Neural progenitor cell (in vitro differentiated cells): ENCODE data around the gene LGSN. TPM values are rescaled to one million over a fixed set of nuclear protein-coding genes. Genes with fewer than 3 reads are reported as not detected.
"Not testable (repeated sequence)": the region's sequence is repeated elsewhere in the genome, so short reads cannot be mapped to it uniquely, and the experiment has no call there.

Experiments
- DNase-seq: peaks from one replicate; pipeline ENCODE4 v3.0.0-alpha.2; 2016; ENCODE audit warnings: low spot score
- H2AFZ ChIP-seq: fragments of 200-600 bp; sonication (generic); replicated peaks from 2 replicates; pipeline ENCODE4 v1.6.1; 2016; ENCODE audit warnings: antibody characterized with exemption
- H3F3A ChIP-seq: fragments of 200-600 bp; sonication (generic); 2 replicates; pipeline ENCODE4 v1.6.1; 2016; ENCODE audit warnings: antibody characterized with exemption, low read depth
- H3K27ac ChIP-seq: fragments of 200-600 bp; sonication (generic); 2 replicates; pipeline ENCODE4 v1.5.1; 2016; ENCODE audit warnings: mild to moderate bottlenecking
- H3K27me3 ChIP-seq: fragments of 200-600 bp; sonication (generic); 2 replicates; pipeline ENCODE4 v1.6.1; 2016; ENCODE audit warnings: mild to moderate bottlenecking, moderate library complexity
- H3K36me3 ChIP-seq: fragments of 200-600 bp; sonication (generic); 2 replicates; pipeline ENCODE4 v1.5.1; 2016
- H3K4me1 ChIP-seq: fragments of 200-600 bp; sonication (generic); 2 replicates; pipeline ENCODE4 v1.6.1; 2016; ENCODE audit warnings: mixed run types
- H3K4me2 ChIP-seq: fragments of 200-600 bp; sonication (generic); 2 replicates; pipeline ENCODE4 v1.6.1; 2016
- H3K4me3 ChIP-seq: fragments of 200-600 bp; sonication (generic); 2 replicates; pipeline ENCODE4 v1.5.1; 2016
- H3K79me2 ChIP-seq: fragments of 200-600 bp; sonication (generic); 2 replicates; pipeline ENCODE4 v1.6.1; 2016; ENCODE audit warnings: low read depth
- H3K9ac ChIP-seq: fragments of 200-600 bp; sonication (generic); 2 replicates; pipeline ENCODE4 v1.6.1; 2016
- H3K9me3 ChIP-seq: fragments of 200-600 bp; sonication (generic); 2 replicates; pipeline ENCODE4 v1.5.1; 2016; ENCODE audit warnings: low read depth
- H4K20me1 ChIP-seq: fragments of 200-600 bp; sonication (generic); 2 replicates; pipeline ENCODE4 v1.6.1; 2016; ENCODE audit warnings: low read depth
- H3K27ac Mint-ChIP-seq: 3 replicates; pipeline ENCODE4 v1.8.0; 2021; ENCODE audit warnings: mixed read lengths
- H3K27me3 Mint-ChIP-seq: 2 replicates; pipeline ENCODE4 v1.8.0; 2022; ENCODE audit warnings: low read depth, mild to moderate bottlenecking, inconsistent platforms, moderate library complexity, mixed read lengths; ENCODE audit not compliant: insufficient read depth
- H3K36me3 Mint-ChIP-seq: 3 replicates; pipeline ENCODE4 v1.8.0; 2021; ENCODE audit warnings: mixed read lengths
- H3K4me1 Mint-ChIP-seq: 3 replicates; pipeline ENCODE4 v1.8.0; 2021; ENCODE audit warnings: mixed read lengths
- H3K4me3 Mint-ChIP-seq: 3 replicates; pipeline ENCODE4 v1.8.0; 2021; ENCODE audit warnings: mild to moderate bottlenecking, moderate library complexity, mixed read lengths
- H3K9me3 Mint-ChIP-seq: 3 replicates; pipeline ENCODE4 v1.8.0; 2020; ENCODE audit warnings: mixed read lengths
- small RNA-seq: library from RNA; depleted of rRNA; stranded (forward); fragments of <200 nt; gene quantifications from one replicate; pipeline ENCODE3, GENCODE V24; 2015
- total RNA-seq: library from RNA; depleted of rRNA; stranded (reverse); fragments of >200 nt; gene quantifications from 2 replicates; pipeline ENCODE4 v1.2.3, GENCODE V29; 2015; ENCODE audit warnings: low replicate concordance

Gene LGSN
- total RNA-seq, 1 donor from 2014 or later: 0.09 TPM

GRCh38 chr6:63230027-63230426 lies 89.8 kb downstream of the LGSN start:
- H3K4me1 ChIP-seq, H3K4me3 Mint-ChIP-seq, H3K4me1 Mint-ChIP-seq, H3K27me3 ChIP-seq, H3F3A ChIP-seq, H3K9ac ChIP-seq, H3K4me3 ChIP-seq, H3K9me3 ChIP-seq, H3K36me3 Mint-ChIP-seq, H3K36me3 ChIP-seq, DNase-seq, H3K4me2 ChIP-seq, H3K27me3 Mint-ChIP-seq, H2AFZ ChIP-seq, H4K20me1 ChIP-seq, H3K27ac ChIP-seq, H3K79me2 ChIP-seq, H3K27ac Mint-ChIP-seq: not testable (repeated sequence)
- peaks cover 15% of the 10 kb centered on the region for H3K9me3 Mint-ChIP-seq

DNA sequence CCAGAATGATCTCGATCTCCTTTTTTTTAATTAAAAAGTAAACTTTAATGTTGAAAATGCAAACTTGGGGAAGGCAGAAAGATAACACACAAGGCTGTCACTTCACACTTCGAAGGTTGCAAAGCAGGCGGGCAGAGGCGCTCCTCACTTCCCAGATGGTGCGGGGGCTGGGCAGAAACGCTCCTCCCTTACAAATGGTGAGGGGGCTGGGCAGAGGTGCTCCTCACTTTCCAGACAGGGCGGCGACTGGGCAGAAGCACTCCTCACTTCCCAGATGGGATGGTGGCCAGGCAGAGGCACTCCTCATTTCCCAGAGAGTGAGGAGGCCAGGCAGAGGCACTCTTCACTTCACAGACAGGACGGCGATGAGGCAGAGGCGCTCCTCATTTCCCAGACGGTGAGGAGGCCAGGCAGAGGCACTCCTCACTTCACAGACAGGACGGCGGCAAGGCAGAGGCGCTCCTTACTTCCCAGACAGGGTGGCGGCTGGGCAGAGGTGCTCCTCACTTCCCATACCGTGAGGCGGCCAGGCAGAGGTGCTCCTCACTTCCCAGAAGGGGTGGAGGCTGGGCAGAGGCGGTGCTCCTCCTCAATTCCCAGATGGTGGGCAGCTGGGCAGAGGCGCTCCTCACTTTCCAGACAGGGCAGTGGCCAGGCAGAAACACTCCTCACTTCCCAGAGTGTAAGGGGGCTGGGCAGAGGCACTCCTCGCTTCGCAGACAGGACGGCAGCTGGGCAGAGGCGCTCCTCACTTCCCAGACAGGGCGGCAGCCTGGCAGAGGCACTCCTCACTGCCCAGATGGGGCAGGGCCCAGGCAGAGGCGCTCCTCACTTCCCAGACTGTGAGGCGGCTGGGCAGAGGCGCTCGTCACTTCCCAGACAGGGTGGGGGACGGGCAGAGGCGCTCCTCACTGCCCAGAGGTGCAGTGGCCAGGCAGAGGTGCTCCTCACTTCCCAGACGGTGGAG lies 91.6 kb downstream of the LGSN start:
- DNase-seq, H4K20me1 ChIP-seq, H3K9me3 ChIP-seq, H3K27me3 ChIP-seq, H3K4me2 ChIP-seq, H3K27me3 Mint-ChIP-seq, H3K4me3 ChIP-seq, H3K79me2 ChIP-seq, H3K9ac ChIP-seq, H3K4me3 Mint-ChIP-seq, H3K36me3 Mint-ChIP-seq, H3K27ac ChIP-seq, H3F3A ChIP-seq, H3K36me3 ChIP-seq, H3K27ac Mint-ChIP-seq, H3K4me1 ChIP-seq, H3K4me1 Mint-ChIP-seq, H2AFZ ChIP-seq: not testable (repeated sequence)
- H3K9me3 Mint-ChIP-seq: peaks cover 11% of the 10 kb centered on the region

- H3K9ac ChIP-seq, H3K27ac ChIP-seq, H3K36me3 Mint-ChIP-seq, H3K4me1 Mint-ChIP-seq, H3K79me2 ChIP-seq, H3K4me3 ChIP-seq, H3K4me3 Mint-ChIP-seq, H3K27me3 Mint-ChIP-seq, H3K36me3 ChIP-seq, H3K27me3 ChIP-seq, H3K4me2 ChIP-seq, H3K27ac Mint-ChIP-seq, H3K9me3 ChIP-seq, DNase-seq, H3F3A ChIP-seq, H4K20me1 ChIP-seq, H2AFZ ChIP-seq: not testable (repeated sequence)
- H3K9me3 Mint-ChIP-seq: peaks cover 11% of the 10 kb centered on the region
- H3K4me1 ChIP-seq: peaks cover 11% of the 10 kb centered on the region
Measured at GRCh38 chr6:63225987-63226386, 93.8 kb downstream of the LGSN start.

Small RNA genes lying within 50 kb of the gene (small RNA-seq; reads per million reads assigned to genes)
- not detected for gene SPTLC1P3

Other genes with a start within 250 kb of the LGSN start
- 0.34 TPM in 1 of 2 replicates, not detected in the other for gene FKBP1C, start 108.5 kb downstream of the LGSN start, total RNA-seq